Osteocyte (in vitro differentiated cells): ENCODE results near the gene RP9. TPM values are rescaled to one million over a fixed set of nuclear protein-coding genes. Genes with fewer than 3 reads are reported as not detected.

Source experiments
- DNase-seq: peaks from one replicate; pipeline ENCODE4 v3.0.0; 2021; ENCODE audit warnings: mixed read lengths; ENCODE audit not compliant: unreplicated experiment; ENCODE audit errors: extremely low spot score
- H3K27ac Mint-ChIP-seq: one replicate; pipeline ENCODE4 v1.8.0; 2021; ENCODE audit warnings: mild to moderate bottlenecking, mixed read lengths; ENCODE audit not compliant: unreplicated experiment
- H3K27me3 Mint-ChIP-seq: one replicate; pipeline ENCODE4 v1.8.0; 2021; ENCODE audit warnings: mixed read lengths; ENCODE audit not compliant: unreplicated experiment
- H3K36me3 Mint-ChIP-seq: one replicate; pipeline ENCODE4 v1.8.0; 2021; ENCODE audit warnings: mixed read lengths; ENCODE audit not compliant: unreplicated experiment
- H3K4me1 Mint-ChIP-seq: one replicate; pipeline ENCODE4 v1.8.0; 2021; ENCODE audit warnings: mixed read lengths; ENCODE audit not compliant: unreplicated experiment
- H3K4me3 Mint-ChIP-seq: one replicate; pipeline ENCODE4 v1.8.0; 2021; ENCODE audit warnings: mild to moderate bottlenecking, moderate library complexity, mixed read lengths; ENCODE audit not compliant: unreplicated experiment
- H3K9me3 Mint-ChIP-seq: one replicate; pipeline ENCODE4 v1.8.0; 2021; ENCODE audit warnings: mixed read lengths; ENCODE audit not compliant: unreplicated experiment
- total RNA-seq: library from RNA; stranded (reverse); gene quantifications from 2 replicates; pipeline ENCODE4 v1.2.1, GENCODE V29; 2021
- TF ChIP-seq, protein P1 (sequence below): fragments of 200-600 bp; sonication (generic); IDR thresholded peaks from 2 replicates; pipeline ENCODE4 v1.5.0; 2021; ENCODE audit warnings: antibody characterized with exemption, mild to moderate bottlenecking, moderate library complexity

RP9 gene
- total RNA-seq, 1 donor from 2014 or later = 18.9 TPM

- H3K27me3 Mint-ChIP-seq = no peaks in the 10 kb centered on the region
- H3K36me3 Mint-ChIP-seq = peaks cover 11% of the 10 kb centered on the region
- H3K4me3 Mint-ChIP-seq = no peak overlapping the region
- H3K4me1 Mint-ChIP-seq = peaks cover 41% of the 10 kb centered on the region
- H3K27ac Mint-ChIP-seq = no peak overlapping the region
- TF ChIP-seq, protein P1, sequence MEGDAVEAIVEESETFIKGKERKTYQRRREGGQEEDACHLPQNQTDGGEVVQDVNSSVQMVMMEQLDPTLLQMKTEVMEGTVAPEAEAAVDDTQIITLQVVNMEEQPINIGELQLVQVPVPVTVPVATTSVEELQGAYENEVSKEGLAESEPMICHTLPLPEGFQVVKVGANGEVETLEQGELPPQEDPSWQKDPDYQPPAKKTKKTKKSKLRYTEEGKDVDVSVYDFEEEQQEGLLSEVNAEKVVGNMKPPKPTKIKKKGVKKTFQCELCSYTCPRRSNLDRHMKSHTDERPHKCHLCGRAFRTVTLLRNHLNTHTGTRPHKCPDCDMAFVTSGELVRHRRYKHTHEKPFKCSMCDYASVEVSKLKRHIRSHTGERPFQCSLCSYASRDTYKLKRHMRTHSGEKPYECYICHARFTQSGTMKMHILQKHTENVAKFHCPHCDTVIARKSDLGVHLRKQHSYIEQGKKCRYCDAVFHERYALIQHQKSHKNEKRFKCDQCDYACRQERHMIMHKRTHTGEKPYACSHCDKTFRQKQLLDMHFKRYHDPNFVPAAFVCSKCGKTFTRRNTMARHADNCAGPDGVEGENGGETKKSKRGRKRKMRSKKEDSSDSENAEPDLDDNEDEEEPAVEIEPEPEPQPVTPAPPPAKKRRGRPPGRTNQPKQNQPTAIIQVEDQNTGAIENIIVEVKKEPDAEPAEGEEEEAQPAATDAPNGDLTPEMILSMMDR = no peak
- H3K9me3 Mint-ChIP-seq = no peaks in the 10 kb centered on the region
- DNase-seq = no peak
These were observed 49.6 kb downstream of the RP9 start for GRCh38 chr7:33059635-33060034.

GRCh38 chr7:33055158-33055557, 54.0 kb downstream of the RP9 start:
- Mint-ChIP-seq H3K27me3 (no peaks in the 10 kb centered on the region), H3K9me3 (no peaks in the 10 kb centered on the region), H3K27ac (no peak overlapping the region), H3K36me3 (peaks cover 7% of the 10 kb centered on the region), H3K4me3 (no peak overlapping the region), H3K4me1 (peaks cover 24% of the 10 kb centered on the region)
- TF ChIP-seq, protein P1 = no peak
- DNase-seq = no peak

DNA sequence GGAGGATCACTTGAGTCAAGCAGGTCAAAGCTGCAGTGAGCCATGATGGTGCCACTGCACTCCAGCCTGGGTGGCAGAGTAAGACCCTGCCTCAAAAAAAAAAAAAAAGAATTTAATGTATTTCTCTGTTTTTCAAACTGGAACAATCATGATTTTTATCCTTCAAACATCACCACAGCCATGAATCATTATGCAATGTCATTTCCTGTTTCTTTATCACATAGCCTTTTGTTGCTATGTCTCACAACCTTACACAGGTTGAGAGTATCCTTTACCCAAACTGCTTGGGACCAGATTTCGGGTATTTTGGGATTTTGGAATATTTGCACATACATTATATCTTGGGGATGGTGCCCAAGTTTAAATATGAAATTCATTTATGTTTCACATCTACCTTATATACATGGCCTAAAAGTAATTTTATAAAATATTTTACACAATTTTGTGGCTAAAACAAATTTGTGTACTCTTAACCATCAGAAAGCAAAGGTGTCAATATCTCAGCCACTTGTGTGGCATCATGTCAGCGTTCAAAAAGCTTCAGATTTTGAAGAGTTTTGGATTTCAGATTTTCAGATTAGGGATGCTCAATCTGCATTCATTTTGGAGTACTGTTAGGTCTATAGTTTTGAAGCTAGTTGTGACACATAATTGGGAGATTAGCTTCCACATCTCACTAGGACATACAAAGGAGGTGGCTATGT, 54.8 kb downstream of the RP9 start:
- Mint-ChIP-seq H3K27me3 (no peaks in the 10 kb centered on the region), H3K4me3 (no peak overlapping the region), H3K9me3 (no peaks in the 10 kb centered on the region), H3K36me3 (peaks cover 7% of the 10 kb centered on the region), H3K4me1 (peaks cover 20% of the 10 kb centered on the region), H3K27ac (no peak overlapping the region)
- no peak for DNase-seq
- TF ChIP-seq, protein P1 = no peak

GRCh38 chr7:33053721-33054120, 55.5 kb downstream of the RP9 start:
- DNase-seq = no peak
- TF ChIP-seq, protein P1 = no peak
- no peak overlapping the region for H3K4me3 Mint-ChIP-seq
- H3K9me3 Mint-ChIP-seq = no peaks in the 10 kb centered on the region
- peaks cover 6% of the 10 kb centered on the region for H3K36me3 Mint-ChIP-seq
- peaks cover 15% of the 10 kb centered on the region for H3K4me1 Mint-ChIP-seq
- no peaks in the 10 kb centered on the region for H3K27me3 Mint-ChIP-seq
- no peak overlapping the region for H3K27ac Mint-ChIP-seq

GRCh38 chr7:33050535-33051318, 58.5 kb downstream of the RP9 start:
- H3K27me3 Mint-ChIP-seq = no peaks in the 10 kb centered on the region
- H3K9me3 Mint-ChIP-seq = no peaks in the 10 kb centered on the region
- H3K4me1 Mint-ChIP-seq = peaks cover 12% of the 10 kb centered on the region
- peaks cover 2% of the 10 kb centered on the region for H3K36me3 Mint-ChIP-seq
- no peak for DNase-seq
- no peak overlapping the region for H3K4me3 Mint-ChIP-seq
- TF ChIP-seq, protein P1 = peak; percentile 74
- peak overlapping the region; percentile 2 for H3K27ac Mint-ChIP-seq
